ENCODE data around the gene C17orf113.

Gene C17orf113

DNA sequence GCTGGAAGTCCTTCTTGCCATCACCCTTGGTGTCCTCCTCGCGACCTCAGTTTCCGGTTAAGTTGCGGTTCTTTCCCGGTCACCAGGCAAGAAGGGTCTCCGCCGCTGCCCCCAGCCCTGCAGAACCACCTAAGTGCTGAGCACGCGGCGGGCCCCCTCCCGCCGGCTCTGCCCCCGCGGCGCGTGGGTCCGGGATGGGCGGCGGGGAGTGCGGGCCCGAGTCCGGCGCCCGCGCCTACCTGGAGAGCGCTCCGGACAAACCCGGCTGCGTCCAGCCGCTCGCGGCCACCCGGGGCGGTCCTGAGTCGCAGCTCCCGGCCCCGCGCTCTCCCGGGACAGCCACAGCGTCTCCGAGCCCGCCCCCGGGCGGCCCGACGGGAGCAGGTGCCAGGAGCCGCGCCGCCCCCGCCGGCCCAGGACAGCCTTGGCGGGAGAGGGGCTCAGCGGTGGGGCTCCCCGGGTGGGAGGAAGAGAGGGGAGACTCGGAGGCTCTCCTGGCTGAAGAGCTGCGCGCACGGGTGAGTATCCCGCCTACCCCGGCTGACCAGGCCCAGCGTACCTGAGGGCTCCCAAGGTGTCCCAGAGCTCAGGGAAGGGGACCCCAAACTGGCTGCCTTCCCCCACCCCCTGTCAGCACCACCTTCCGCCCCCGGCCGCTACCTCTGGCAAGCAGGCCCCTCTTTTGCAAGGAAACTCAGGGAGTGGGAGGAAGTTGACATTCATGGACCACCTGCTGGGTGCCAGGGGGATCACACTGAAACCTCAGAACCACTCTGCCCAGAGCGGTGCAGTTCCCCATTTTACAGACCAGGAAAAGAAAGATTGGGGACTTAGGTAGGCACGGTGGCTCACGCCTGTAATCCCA is 22.2 kb upstream of the C17orf113 start:
- no peak for DNase-seq

DNA sequence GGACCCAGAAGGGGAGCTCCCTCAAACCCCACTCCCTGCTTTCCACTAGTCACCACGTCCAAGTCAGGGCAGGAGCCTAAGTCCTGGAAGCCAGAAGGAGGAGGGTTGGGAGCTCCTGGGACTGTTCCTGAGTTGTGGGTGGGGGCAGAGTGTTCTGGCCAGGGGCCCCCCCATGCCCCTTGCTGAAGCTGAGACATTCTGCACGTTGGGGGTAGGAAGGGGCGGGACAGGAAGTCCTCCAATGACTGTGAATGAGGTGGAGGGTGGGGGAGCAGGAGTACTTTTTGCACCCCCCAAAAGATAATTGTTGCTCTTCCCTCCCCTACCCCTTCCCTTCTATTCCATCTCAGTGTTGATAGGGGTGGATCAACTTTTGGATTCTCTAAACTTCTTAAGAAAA is 21.4 kb upstream of the C17orf113 start:
- no peak for DNase-seq

DNA sequence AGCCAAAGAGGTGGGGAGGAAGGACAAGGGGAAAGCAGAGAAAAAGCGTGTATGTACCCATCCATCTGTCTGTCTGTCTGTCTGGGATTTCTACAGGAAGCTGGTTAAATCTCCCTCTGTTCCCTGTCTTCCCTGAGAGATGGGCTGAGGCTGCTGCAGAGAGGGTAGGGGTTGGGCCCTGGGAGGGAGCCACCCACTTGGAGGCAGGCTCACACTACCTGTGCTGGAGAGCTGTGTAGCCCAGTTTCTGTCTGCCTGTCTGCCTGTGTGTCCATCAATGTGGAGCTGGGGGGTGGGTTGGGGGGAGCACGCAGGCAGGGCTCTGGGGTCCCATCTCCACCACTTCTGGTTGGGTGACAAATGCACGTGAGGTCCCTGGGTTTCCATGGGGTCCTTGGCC is 18.6 kb upstream of the C17orf113 start:
- no peak for DNase-seq

DNA sequence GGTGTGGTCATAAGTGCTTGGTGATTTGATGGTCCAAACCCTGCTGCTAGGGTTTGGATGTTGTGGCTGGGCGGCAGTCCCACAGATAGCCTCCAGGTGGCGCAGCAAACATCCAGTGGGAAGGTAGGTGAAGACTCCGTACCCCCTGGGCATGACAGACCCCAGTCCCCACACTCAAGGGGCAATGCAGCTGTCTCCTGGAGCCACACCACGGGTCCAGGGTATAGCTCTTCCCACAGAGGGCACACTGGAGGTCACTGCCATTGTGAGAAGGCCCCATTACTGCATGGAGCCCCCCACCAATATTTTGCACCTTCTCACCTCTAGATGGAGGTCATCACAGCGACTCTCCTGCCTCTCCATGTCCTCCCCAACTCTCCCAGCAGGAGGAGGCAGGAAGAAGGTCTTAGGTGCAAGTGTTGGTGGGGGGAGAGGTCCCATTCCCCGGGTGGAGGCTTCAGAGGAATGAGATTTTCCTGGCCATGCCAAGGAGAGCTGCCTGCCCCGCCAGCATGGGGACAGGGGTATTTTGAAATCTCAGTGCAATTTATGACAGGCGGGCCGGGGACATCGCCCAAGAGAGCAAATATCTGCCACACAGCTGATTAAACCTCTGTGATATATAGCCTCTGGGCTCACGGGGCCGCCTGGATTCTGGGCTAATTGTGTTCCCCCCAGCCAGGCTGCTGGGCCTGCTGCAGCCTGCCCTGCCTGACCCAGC is 17.1 kb upstream of the C17orf113 start:
- peak; percentile 31 for DNase-seq

DNA sequence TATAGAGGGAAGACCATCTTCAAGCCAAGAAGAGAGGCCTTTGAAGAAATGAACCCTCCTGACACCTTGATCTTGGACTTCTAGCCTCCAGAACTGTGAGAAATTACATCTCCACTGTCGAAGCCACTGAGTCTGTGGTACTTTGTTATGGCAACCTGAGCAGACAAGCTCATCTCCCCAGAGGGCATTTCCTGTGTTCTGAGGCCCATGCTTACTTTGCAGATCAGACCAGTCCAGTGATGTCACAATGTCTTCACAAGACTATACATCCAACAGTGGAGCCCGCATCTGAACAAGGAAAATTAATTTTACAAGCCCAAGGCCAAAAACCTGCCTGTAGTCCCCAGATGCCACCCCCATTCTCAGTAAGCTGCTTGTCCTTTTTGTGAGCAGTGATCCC is 14.8 kb upstream of the C17orf113 start:
- DNase-seq = no peak

DNA sequence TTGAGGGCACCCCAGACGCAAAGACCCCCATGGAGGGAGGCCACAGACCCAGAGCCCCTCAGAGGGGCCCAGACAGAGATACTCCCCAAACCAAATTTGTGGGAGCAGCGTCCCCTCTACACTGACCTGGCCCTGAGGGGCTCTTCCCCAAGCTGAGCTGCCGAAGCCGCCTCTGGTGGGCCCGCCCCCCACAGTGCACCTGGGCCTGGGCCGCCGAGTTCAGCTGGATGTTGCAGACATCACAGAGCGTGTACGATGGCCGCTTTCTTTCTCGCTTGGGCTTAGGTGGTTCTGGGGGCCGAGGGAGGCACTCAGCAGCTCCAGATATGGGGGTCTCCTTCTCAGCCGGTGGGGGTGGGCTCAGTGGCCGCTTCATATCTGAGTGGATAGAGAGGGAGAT is 12.3 kb upstream of the C17orf113 start:
- DNase-seq = no peak

DNA sequence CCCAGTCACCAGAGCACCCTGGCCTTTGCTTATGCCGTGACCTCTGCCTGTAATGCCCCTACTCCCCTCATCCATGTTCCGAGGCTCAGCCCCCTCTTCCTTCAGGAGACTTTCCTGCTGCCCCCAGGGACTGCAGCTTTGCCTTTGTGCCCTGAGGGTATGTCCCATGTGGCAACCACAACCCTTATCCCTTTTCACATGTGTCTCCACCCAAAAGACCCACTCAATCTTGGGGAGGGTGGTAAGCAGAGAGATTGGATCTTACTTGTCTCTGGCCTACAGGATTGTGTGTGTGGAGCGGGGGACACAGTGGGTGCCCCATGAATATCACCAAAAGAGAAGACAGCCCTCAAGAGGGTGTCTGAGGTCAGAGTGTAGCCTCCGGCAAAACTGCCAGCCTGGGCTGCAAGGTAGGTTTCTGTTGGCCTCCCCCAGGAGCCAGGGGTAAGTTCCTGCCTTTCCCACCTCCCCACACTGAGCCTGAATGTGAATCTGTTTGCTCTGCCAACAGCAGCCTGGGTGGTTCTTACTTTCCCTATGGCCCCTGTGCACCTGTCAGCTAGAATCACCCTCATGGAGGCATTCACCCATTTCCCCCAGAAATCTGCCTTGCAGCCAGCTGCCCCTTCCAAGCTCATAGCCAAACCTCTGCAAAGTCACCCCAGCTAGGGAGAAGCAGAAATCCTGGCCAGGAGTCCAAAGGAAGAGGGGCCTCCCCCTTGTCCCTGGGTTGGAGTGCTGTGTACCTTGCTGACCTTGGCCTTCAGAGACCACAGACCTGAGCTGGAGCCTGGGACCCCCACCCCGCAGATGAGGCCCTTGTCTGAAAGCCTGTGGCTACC is 11.5 kb upstream of the C17orf113 start:
- DNase-seq = no peak

DNA sequence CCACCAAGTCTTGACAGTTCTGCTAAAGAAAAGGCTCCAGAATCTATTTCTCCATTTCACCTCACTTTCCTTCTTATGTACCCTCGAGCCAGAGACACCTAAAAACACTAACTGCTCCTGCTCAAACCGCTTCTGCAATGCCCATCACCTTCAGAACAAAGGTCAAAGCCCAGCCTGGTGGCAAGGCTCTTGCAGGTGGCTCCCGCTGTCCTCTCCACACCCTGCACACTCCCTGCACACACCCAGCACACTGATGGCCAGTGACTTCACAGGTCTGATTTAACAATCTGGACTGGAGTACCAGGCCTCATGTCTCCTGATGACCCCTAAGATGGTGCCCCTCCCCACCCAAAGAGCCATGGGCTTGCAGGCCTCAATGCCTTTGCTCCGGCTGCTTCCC is 9.8 kb upstream of the C17orf113 start:
- DNase-seq = no peak

DNA sequence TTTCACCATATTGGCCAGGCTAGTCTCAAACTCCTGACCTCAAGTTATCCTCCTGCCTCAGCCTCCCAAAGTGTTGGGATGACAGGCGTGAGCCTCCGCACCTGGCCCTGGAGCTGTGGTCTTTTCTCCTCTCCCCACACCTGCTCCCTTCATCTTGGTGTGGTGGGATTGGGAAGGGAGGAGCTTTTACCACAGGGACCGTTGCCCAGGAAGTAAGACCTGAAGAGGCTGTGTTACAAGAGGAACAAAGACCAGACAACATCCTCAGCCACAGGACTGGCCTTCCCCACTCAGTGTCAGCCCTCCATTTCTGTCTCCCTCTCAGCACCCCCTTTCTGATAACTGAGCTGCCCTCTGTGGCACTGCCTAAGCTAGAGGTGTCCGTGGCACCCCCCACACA is 9.4 kb upstream of the C17orf113 start:
- DNase-seq = no peak

DNA sequence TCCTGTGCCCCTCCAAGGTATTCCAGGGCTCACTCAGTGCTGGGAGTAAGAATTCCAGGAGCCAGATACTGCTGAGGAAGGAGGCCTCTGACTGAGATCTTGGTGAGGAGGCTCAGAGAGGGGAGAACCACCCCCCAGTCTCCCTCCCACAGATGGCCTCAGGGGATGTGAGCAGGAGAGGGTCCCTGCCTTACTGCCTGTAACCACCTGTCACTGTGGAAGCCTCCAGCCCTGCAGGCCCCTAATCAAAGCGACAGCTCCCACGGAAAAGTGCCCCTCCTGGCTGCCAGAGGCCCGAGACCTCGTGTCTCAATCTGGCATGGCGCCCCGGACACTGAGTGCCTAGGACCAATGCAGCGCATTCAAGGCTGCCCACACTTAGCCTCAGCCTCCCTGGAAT is 7.7 kb upstream of the C17orf113 start:
- DNase-seq = no peak

DNA sequence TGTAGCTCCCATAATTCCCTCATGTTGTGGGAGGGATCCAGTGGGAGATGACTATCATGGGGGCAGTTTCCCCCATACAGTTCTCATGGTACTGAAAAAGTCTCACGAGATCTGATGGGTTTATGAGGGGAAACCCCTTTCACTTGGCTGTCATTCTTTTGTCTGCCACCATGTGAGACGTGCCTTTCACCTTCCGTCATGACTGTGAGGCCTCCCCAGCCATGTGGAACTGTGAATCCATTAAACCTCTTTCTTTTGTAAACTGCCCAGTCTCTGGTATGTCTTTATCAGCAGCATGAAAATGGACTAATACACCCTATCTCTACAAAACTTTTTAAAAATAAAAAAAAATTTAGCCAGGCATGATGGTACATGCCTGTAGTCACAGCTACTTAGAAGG is 6.2 kb upstream of the C17orf113 start:
- DNase-seq = no peak

DNA sequence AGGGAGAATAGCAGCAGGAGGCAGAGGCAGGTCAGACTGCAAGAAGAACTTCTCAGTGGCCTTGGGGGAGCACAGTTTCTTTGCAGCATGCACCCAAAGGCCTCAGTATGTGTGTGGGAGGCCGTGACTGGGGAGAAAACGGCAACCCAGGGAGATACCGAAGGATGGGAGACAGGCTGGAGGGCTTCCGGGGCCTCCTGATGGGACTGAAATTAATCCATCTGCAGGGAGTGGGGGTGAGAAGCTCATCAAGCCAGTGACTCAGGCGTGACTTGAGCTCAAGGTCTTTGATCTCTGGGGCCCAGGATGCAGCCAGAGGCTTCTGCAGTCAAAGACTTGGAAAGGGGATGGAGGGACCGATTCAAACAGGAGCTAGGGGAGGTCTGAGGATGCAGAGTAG is 5.1 kb upstream of the C17orf113 start:
- no peak for DNase-seq

DNA sequence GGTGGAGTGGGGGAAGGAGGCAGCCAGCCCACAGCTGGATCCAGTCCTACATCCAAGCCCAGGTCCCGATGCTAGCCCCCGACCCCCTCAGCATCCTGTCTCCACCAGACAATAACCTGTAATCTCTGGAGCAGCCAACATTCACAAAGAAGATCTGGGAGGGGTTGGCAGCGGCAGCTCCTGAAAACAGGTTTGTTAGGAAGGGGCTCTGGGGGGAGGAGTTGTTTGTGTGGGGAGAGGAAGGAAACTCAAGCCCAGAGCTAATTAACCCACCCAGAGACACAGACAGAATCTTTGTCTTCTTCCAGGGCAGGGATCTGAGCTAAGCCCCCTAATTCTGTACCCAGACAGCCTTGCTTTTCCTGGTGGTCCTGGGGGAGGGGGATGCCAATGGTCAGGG is 4.6 kb upstream of the C17orf113 start:
- DNase-seq = no peak

DNA sequence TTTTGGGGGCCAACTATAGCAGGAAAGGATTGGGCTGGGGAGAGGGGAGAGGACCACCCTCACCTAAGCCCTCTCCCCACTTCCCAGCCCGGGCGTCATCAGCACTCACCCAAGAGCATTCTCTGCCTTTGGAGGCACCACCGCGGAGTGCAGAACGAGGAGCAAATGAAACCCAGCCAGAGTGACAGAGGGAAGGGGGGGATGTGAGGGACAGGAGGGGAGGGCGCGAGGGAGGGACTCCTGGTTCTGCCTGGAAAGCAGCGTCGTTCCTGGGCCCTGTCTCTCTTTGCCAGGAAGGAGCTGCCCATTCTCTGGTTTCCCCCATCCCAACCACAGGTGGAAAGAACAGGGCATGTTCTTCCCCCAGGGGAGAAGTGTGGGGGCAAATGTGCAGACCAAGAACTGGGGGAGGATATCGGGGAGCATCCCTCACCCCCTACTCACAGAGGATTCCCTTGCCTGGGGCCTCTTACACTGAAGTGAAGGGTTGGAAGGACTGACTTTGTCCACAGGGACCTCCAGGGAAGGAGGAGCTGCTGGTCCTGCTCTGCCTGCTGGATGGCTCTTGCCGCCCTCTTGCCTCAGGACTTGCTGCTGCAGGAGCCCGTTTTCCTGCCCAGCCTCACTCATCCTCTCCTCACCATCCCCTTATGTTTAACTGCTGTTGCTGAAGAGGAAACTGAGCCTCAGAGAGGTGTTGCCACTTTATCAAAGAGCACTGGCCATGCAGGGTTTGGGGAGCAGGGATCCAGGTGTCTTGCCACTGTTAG is 3.5 kb upstream of the C17orf113 start:
- DNase-seq = no peak

DNA sequence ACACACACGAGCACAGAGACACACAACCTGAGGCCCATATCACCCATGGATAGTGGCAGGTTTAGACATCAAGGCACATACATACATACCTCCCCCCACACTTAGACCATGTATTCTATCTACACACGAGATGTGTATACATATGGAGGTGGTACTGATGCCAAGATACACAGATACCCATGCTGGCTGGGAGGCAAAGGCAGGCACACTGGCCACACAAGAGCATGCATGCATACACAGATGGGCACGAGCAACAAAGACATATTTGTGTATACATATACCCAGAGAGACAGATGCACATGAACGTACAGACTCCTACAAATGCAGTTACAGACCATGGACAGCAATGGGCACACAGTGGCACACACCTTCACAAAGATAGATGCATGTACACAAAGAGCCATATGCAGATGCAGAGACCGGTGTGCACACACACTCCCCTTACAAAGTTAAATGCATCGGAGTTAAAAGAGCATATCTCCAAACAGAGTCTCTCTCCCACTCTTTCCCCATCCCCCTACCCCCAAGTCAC is 2.0 kb upstream of the C17orf113 start:
- DNase-seq = no peak

DNA sequence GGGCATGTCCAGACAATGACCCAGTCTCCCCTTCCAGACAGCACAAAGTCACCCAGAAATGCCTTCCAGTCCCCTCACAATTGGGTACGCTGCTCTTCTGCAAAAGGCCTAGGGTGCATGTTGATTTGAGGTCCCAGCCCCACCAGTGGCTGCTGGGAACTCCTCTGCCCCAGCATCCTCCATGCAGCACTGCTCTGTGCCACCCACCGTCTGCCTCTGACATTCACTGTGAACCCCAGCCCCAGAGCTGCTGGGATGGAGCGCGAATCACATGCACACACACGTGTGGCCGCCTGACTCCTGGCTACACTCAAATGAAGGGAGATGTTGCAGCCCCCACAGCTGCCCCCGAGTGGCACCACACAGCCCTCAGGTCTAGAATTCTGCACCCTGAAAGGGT is 1.2 kb upstream of the C17orf113 start:
- DNase-seq = no peak

DNA sequence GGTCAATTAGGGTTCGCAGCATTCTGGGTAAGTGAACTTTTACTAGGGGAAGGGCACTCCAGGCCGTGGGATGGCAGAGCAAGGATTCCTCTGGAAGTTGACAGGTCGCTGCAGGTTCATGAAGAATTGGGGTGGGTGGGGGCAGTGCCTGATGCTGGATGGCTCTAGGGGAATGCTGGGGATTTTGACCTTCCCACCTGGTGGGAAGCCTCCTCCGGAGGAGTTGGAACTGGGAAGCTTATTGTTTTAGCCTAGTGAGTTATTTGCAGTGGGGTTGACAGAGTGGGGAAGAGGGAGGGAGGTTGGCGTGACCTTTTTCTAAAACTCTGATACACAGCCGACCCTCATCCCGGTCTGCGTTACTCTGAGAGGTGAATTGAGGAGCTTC is 606 bp upstream of the C17orf113 start:
- no peak for DNase-seq

DNA sequence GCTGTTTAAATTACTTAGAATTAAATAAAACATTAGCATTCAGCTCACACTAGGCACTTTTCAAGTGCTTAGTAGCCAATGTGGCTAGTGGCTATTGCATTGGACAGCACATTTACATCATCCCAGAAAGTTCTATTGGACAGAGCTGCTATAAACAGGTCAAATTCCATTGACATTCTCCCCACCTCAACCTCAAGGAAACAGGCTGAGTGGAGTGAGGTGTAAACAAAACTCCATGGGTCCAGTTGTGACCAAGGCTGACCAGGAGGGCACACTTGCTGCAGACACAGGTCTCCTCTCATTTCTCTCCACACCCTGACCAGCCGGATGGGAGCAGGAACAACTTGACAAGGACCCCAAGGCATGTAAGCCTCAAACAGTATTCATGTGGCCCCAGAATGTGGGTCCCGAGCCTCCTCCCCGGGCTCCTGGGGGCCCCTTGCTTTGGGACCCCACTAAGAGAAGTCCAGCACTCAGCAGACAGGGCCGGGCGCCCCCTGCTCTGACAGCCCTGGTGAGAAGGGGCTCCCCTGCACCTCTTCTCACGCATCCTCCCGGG is 488 bp downstream of the C17orf113 start:
- no peak for DNase-seq

DNA sequence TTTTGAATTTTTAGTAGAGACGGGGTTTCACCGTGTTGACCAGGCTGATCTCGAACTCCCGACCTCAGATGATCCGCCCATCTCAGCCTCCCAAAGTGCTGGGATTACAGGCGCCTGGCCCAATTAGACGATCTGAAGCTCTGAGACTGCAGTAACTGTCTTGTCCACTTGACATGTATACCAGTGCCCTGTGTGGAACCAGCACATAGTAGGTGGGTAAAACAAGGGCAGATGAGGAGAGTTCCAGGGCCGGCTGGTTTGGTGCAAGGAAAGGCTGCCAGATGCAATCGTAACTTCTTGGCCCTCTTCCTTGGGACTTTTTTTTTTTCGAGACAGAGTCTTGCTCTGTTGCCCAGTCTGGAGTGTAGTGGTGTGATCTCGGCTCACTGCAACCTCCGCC is 3.1 kb downstream of the C17orf113 start:
- no peak for DNase-seq

DNA sequence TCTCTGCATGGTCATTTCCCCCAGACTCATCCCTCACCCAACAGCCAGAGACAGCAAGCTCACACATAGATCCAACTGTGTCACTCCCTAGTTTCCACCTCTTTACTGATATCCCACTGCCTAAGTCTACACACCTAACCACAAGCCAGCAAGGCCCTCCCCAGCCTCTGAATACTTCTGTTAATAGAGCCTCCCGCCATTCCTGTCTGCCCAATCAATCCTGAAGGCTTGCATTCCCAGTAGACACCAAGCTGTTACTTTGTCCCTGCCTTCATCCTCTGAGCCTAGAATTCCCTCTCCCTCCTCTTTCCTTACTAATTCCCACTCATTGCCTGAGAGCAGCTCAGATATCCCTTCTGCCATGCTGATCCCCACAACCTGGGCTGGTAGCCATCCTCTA is 4.7 kb downstream of the C17orf113 start:
- no peak for DNase-seq

DNA sequence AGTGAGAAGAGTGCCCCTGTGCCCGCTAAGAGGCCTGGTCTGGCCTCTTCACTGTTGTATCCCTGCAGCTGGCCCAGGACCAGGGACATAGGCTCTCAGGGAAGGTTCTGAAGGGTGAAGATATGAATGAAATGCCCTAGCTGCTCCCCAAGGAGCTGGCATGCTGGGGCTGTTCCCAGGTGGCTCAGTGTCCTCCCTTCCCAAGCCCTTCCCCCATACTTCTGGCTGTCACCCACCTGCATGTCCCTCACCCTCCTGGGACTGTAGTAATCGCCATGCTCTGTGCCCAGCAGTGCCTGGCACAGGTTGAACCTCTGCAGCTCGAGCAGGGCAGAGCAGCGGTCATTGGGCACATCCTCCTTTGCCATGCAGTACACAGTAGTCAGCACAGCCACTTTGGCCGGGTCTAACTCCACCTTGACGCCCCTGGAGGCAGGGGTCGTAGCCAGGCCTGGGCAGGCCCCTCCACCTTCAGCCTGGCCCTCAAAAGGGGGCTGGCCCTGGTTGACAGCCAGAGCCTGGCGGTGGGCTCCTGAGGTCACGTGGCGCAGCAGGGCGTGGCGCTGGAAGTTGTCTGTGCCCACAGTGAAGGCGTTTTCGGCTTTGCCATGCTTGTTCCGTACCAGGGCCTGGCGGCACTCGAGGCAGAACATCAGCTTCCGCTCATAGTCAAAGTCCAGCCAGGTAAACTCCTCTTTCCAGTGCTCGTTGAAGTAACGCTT is 7.6 kb downstream of the C17orf113 start:
- DNase-seq = no peak

DNA sequence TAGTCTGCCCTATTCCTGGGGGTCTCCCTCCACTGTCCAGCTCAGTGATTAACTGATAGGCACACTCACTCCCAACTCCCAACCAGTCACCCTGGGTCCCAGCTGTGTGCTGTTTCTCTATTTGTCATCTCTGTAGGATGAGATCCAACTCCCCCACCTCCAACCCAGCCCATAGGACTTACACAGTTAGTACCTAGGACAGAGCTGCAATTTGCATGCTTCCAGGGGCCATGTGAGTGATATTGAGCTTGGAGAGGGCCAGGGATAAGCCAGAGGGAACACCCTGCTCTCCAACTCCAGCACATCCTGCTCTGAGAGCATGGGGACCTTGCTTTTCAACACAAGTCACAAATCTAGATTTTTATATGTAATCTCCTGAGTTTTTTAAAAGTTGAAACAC is 8.8 kb downstream of the C17orf113 start:
- DNase-seq = no peak

Data from fibroblast of upper back skin (primary cell).